ENCODE data around the gene FKRP.
"Not testable (repeated sequence)": the region's sequence is repeated elsewhere in the genome, so short reads cannot be mapped to it uniquely, and the experiment has no call there.

Gene FKRP

GRCh38 chr19:46759817-46760333 is 14.0 kb downstream of the FKRP start:
- no peak for DNase-seq

GRCh38 chr19:46760363-46760762 is 14.5 kb downstream of the FKRP start:
- no peak for DNase-seq

GRCh38 chr19:46760897-46761296 is 15.0 kb downstream of the FKRP start:
- DNase-seq, result not testable (repeated sequence)

- DNase-seq, result no peak
These were observed 15.6 kb downstream of the FKRP start for GRCh38 chr19:46761418-46761831.

GRCh38 chr19:46762245-46762890 is 16.5 kb downstream of the FKRP start:
- no peak for DNase-seq

GRCh38 chr19:46764817-46765291 is 19.0 kb downstream of the FKRP start:
- DNase-seq, result no peak

GRCh38 chr19:46766569-46767317 is 20.9 kb downstream of the FKRP start:
- DNase-seq, result peak; percentile 53

- DNase-seq, result not testable (repeated sequence)
These were observed 22.9 kb downstream of the FKRP start for GRCh38 chr19:46768746-46769145.

- no peak for DNase-seq
These were observed 26.5 kb downstream of the FKRP start for GRCh38 chr19:46772170-46773017.

- no peak for DNase-seq
These were observed 27.2 kb downstream of the FKRP start for GRCh38 chr19:46773018-46773399.

GRCh38 chr19:46775642-46776258 is 29.9 kb downstream of the FKRP start:
- no peak for DNase-seq

GRCh38 chr19:46776927-46777911 is 31.4 kb downstream of the FKRP start:
- DNase-seq, result no peak

GRCh38 chr19:46777956-46778645 is 32.2 kb downstream of the FKRP start:
- DNase-seq, result not testable (repeated sequence)

GRCh38 chr19:46782355-46783019 is 36.6 kb downstream of the FKRP start:
- DNase-seq, result no peak

GRCh38 chr19:46783670-46784069 is 37.8 kb downstream of the FKRP start:
- DNase-seq, result no peak

GRCh38 chr19:46784262-46785053 is 38.6 kb downstream of the FKRP start:
- peak; percentile 26 for DNase-seq

- no peak for DNase-seq
These were observed 39.5 kb downstream of the FKRP start for GRCh38 chr19:46785054-46785979.

GRCh38 chr19:46785980-46786235 is 40.1 kb downstream of the FKRP start:
- DNase-seq, result no peak

Measured in activated CD4-positive, alpha-beta T cell treated with anti-CD3 and anti-CD28 coated beads, Interleukin-2, amount 50 U/mL, for 1 hour (primary cell).